CD4-positive, alpha-beta memory T cell (primary cell): ENCODE data around the gene PLXNA4. TPM values are rescaled to one million over a fixed set of nuclear protein-coding genes. Genes with fewer than 3 reads are reported as not detected.

Experiments
- CTCF ChIA-PET: fragments of 350-600 bp; sonication (Branson Sonifier 250); formaldehyde crosslinking; loops from one replicate; lab custom pipeline; 2021; ENCODE audit warnings: inconsistent platforms; ENCODE audit not compliant: partially characterized antibody; lab: Charles Lee
- POLR2A ChIA-PET: fragments of 350-600 bp; sonication (Branson Sonifier 250); formaldehyde crosslinking; loops from one replicate; lab custom pipeline; 2021; ENCODE audit not compliant: partially characterized antibody; lab: Charles Lee
- DNase-seq, 5 donors: peaks; one replicate each; pipeline versions ENCODE4 v3.0.0 to v3.0.0-alpha.2; 2020 to 2022; ENCODE audit warnings: mixed read lengths in 1 of 5
- H3K27ac ChIP-seq: one replicate; pipeline ENCODE4 v1.7.0; 2013; ENCODE audit warnings: low read depth, low read length
- H3K27me3 ChIP-seq: 2 replicates; pipeline ENCODE4 v1.7.0; 2013; ENCODE audit warnings: mild to moderate bottlenecking, low read length, moderate library complexity; ENCODE audit not compliant: insufficient read depth
- H3K36me3 ChIP-seq: 2 replicates; pipeline ENCODE4 v1.7.0; 2013; ENCODE audit warnings: mild to moderate bottlenecking, low read length, moderate library complexity; ENCODE audit not compliant: insufficient read depth
- H3K4me1 ChIP-seq: 2 replicates; pipeline ENCODE4 v1.7.0; 2013; ENCODE audit warnings: mild to moderate bottlenecking, low read length, moderate library complexity; ENCODE audit not compliant: insufficient read depth
- H3K4me3 ChIP-seq, 2 donors: one replicate each; pipeline ENCODE4 v1.7.0; 2013; ENCODE audit warnings: low read length in 2 of 2, mild to moderate bottlenecking in 1 of 2
- H3K9me3 ChIP-seq, 2 donors: one replicate each; pipeline ENCODE4 v1.7.0; 2013; ENCODE audit warnings: low read length in 2 of 2, control low read depth in 1 of 2; ENCODE audit not compliant: control insufficient read depth in 1 of 2
- H3K27ac Mint-ChIP-seq, 7 donors: one replicate each; pipeline ENCODE4 v1.8.0; 2020 to 2021; ENCODE audit warnings: mixed read lengths in 7 of 7, mild to moderate bottlenecking in 6 of 7, inconsistent platforms in 3 of 7, moderate library complexity in 3 of 7
- H3K27me3 Mint-ChIP-seq, 2 donors: one replicate each; pipeline ENCODE4 v1.8.0; 2020 to 2021; ENCODE audit warnings: mixed read lengths in 2 of 2
- H3K36me3 Mint-ChIP-seq, 2 donors: one replicate each; pipeline ENCODE4 v1.8.0; 2020 to 2021; ENCODE audit warnings: mixed read lengths in 2 of 2, inconsistent platforms in 1 of 2, mild to moderate bottlenecking in 1 of 2
- H3K4me1 Mint-ChIP-seq, 4 donors: one replicate each; pipeline ENCODE4 v1.8.0; 2020 to 2021; ENCODE audit warnings: mixed read lengths in 4 of 4, mild to moderate bottlenecking in 1 of 4
- H3K4me3 Mint-ChIP-seq, 8 donors: one replicate each; pipeline ENCODE4 v1.8.0; 2020 to 2021; ENCODE audit warnings: mixed read lengths in 8 of 8, mild to moderate bottlenecking in 7 of 8, moderate library complexity in 6 of 8, inconsistent platforms in 3 of 8
- H3K9me3 Mint-ChIP-seq, 8 donors: one replicate each; pipeline ENCODE4 v1.8.0; 2020 to 2021; ENCODE audit warnings: mixed read lengths in 8 of 8, mild to moderate bottlenecking in 5 of 8, inconsistent platforms in 3 of 8, moderate library complexity in 1 of 8
- intact Hi-C: fragments of 100-400 bp; cut with micrococcal nuclease; formaldehyde crosslinking; loops from one replicate; pipeline ENCODE4 v1.15.1; 2023
- polyA plus RNA-seq, 2 donors: library from polyadenylated mRNA; unstranded; fragments of 300-500 nt; fragmentation: Illumina TruSeq; gene quantifications; one replicate each; pipeline ENCODE4 v1.2.3, GENCODE V29; 2021
- total RNA-seq, 2 experiments: library from RNA; stranded (reverse); gene quantifications; one replicate each; pipeline ENCODE4 v1.2.3, GENCODE V29; 2021

PLXNA4 gene
- total and polyA plus RNA-seq, 4 experiments from 2014 or later = 0.06 to 0.94 (median 0.58) TPM

GRCh38 chr7:132121987-132122386, 454.3 kb downstream of the PLXNA4 start:
- ChIA-PET CTCF (no interaction called here), POLR2A (no interaction called here)
- Mint-ChIP-seq H3K27me3 (peaks cover 2 to 9% of the 10 kb centered on the region in 2 donors), H3K27ac (no peak overlapping the region), H3K9me3 (peaks cover 0 to 2% (median 0%) of the 10 kb centered on the region in 8 donors), H3K36me3 (no peaks in the 10 kb centered on the region), H3K4me1 (no peaks in the 10 kb centered on the region), H3K4me3 (no peak overlapping the region)
- Histone ChIP-seq H3K36me3 (no peaks in the 10 kb centered on the region), H3K27ac (no peak overlapping the region), H3K27me3 (no peaks in the 10 kb centered on the region), H3K4me3 (no peak overlapping the region), H3K4me1 (no peaks in the 10 kb centered on the region), H3K9me3 (no peaks in the 10 kb centered on the region)
- intact Hi-C loops = no loop called here
- no peak for DNase-seq

DNA sequence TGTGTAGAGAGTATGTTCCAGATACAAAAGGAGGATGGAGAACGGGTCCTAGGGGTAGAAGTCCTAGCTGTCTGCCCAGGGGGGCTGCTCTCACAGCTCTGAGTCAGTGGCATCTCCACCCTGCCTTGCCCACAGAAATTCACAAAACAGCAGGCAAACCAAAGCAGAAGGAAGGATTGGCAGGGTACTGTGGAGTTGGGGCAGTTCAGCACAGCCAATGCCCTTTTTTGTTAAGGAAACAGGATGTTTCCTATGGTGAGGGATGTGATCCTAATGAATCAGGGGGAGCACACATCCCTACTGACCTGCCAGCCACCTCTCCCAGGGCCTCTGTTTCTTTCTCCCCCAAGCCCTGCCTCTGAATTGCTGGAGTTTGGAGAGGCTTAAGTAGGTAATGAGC, 457.6 kb downstream of the PLXNA4 start:
- Histone ChIP-seq H3K36me3 (no peaks in the 10 kb centered on the region), H3K9me3 (no peaks in the 10 kb centered on the region), H3K4me3 (no peak overlapping the region), H3K27ac (no peak overlapping the region), H3K4me1 (no peaks in the 10 kb centered on the region), H3K27me3 (no peaks in the 10 kb centered on the region)
- Mint-ChIP-seq H3K27ac (no peak overlapping the region), H3K4me1 (no peaks in the 10 kb centered on the region), H3K4me3 (no peak overlapping the region), H3K36me3 (no peaks in the 10 kb centered on the region), H3K9me3 (peaks cover 0 to 2% (median 0%) of the 10 kb centered on the region in 8 donors), H3K27me3 (peaks cover 2 to 7% of the 10 kb centered on the region in 2 donors)
- CTCF ChIA-PET = no interaction called here
- intact Hi-C loops = no loop called here
- POLR2A ChIA-PET = no interaction called here
- no peak for DNase-seq

GRCh38 chr7:132117636-132118035, 458.6 kb downstream of the PLXNA4 start:
- Histone ChIP-seq H3K27ac (no peak overlapping the region), H3K27me3 (no peaks in the 10 kb centered on the region), H3K4me3 (no peak overlapping the region), H3K9me3 (no peaks in the 10 kb centered on the region), H3K36me3 (no peaks in the 10 kb centered on the region), H3K4me1 (no peaks in the 10 kb centered on the region)
- no peak overlapping the region for H3K4me3 Mint-ChIP-seq
- POLR2A ChIA-PET = no interaction called here
- no peaks in the 10 kb centered on the region for H3K36me3 Mint-ChIP-seq
- no peak overlapping the region for H3K27ac Mint-ChIP-seq
- H3K4me1 Mint-ChIP-seq = no peaks in the 10 kb centered on the region
- CTCF ChIA-PET = no interaction called here
- no peak for DNase-seq
- intact Hi-C loops = no loop called here
- H3K27me3 Mint-ChIP-seq = peaks cover 2 to 7% of the 10 kb centered on the region in 2 donors
- H3K9me3 Mint-ChIP-seq = peaks cover 0 to 2% (median 0%) of the 10 kb centered on the region in 8 donors

DNA sequence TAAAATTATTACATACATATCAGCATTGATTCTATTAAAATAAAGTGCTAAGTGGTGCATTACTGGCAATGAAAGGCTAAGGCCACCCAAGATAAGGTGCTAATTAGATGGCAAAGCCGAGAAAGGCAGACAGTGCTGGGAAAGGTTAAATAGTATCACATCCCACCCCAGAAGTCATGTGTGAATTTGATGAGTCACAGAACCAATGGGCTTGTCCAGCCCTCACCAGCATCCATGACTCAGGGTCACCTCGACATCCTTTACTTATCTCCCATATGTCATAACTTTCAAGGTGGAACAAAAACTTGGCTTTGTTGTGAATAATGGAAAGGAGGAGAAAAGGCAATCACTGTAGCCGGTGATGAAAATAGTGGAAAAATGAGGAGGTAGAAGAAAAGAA, 459.1 kb downstream of the PLXNA4 start:
- Histone ChIP-seq H3K4me1 (no peaks in the 10 kb centered on the region), H3K36me3 (no peaks in the 10 kb centered on the region), H3K4me3 (no peak overlapping the region), H3K27ac (no peak overlapping the region), H3K9me3 (no peaks in the 10 kb centered on the region), H3K27me3 (no peaks in the 10 kb centered on the region)
- intact Hi-C loops = no loop called here
- Mint-ChIP-seq H3K4me3 (no peak overlapping the region), H3K27ac (no peak overlapping the region), H3K9me3 (peaks cover 0 to 2% (median 0%) of the 10 kb centered on the region in 8 donors), H3K4me1 (no peaks in the 10 kb centered on the region), H3K27me3 (peaks cover 2 to 3% of the 10 kb centered on the region in 2 donors), H3K36me3 (no peaks in the 10 kb centered on the region)
- POLR2A ChIA-PET = no interaction called here
- CTCF ChIA-PET = no interaction called here
- DNase-seq = no peak

DNA sequence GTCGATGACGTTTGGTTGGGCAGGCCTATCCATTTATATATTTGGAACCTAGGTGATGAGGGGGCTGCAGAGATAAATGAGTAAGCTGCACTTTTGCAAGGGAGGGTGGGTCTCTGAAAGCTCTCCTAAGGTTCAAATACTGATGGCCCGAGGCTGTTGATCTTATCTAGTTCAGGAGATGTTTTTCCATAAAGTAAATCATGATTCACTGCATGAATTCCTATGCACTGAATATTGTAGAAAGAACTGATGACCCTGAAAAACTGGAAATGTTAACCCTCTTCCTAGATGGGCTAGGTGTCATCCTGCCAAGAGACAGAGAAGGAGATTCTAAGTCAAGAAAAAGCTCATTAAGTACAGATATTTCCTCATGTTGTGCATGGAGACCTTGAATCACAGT, 459.9 kb downstream of the PLXNA4 start:
- Histone ChIP-seq H3K9me3 (no peaks in the 10 kb centered on the region), H3K4me1 (no peaks in the 10 kb centered on the region), H3K27me3 (no peaks in the 10 kb centered on the region), H3K4me3 (no peak overlapping the region), H3K36me3 (no peaks in the 10 kb centered on the region), H3K27ac (no peak overlapping the region)
- ChIA-PET POLR2A (no interaction called here), CTCF (no interaction called here)
- Mint-ChIP-seq H3K9me3 (peaks cover 0 to 2% (median 0%) of the 10 kb centered on the region in 8 donors), H3K27ac (no peak overlapping the region), H3K4me1 (no peaks in the 10 kb centered on the region), H3K36me3 (no peaks in the 10 kb centered on the region), H3K4me3 (no peak overlapping the region), H3K27me3 (peaks cover 2 to 3% of the 10 kb centered on the region in 2 donors)
- intact Hi-C loops = no loop called here
- no peak for DNase-seq

DNA sequence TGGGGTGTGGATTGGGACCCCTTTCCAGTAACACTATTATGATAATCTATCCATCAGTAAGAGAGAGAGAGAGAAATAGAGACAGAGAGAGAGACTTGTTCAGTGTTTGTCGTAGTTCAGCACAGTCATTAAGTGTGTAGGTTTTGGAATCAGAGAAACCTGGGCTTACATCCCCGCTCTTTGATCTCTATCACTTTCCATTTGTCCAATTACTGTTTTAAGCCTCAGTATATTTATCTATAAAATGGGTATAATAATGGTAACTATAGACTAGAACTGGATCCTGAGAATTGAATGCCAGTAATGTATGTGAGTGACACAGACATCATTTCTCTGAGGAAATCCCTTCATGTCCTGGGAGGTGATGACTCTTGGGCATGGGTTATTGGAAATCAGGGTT, 460.5 kb downstream of the PLXNA4 start:
- Mint-ChIP-seq H3K9me3 (peaks cover 0 to 2% (median 0%) of the 10 kb centered on the region in 8 donors), H3K27me3 (peaks cover 2 to 3% of the 10 kb centered on the region in 2 donors), H3K4me3 (no peak overlapping the region), H3K27ac (no peak overlapping the region), H3K36me3 (no peaks in the 10 kb centered on the region), H3K4me1 (no peaks in the 10 kb centered on the region)
- no peak overlapping the region for H3K27ac ChIP-seq
- POLR2A ChIA-PET = no interaction called here
- no peaks in the 10 kb centered on the region for H3K4me1 ChIP-seq
- DNase-seq = no peak
- no peaks in the 10 kb centered on the region for H3K36me3 ChIP-seq
- no peak overlapping the region for H3K4me3 ChIP-seq
- H3K9me3 ChIP-seq = no peaks in the 10 kb centered on the region
- CTCF ChIA-PET = no interaction called here
- H3K27me3 ChIP-seq = no peaks in the 10 kb centered on the region
- intact Hi-C loops = no loop called here

GRCh38 chr7:132115028-132115427, 461.2 kb downstream of the PLXNA4 start:
- no peak overlapping the region for H3K27ac Mint-ChIP-seq
- CTCF ChIA-PET = no interaction called here

DNA sequence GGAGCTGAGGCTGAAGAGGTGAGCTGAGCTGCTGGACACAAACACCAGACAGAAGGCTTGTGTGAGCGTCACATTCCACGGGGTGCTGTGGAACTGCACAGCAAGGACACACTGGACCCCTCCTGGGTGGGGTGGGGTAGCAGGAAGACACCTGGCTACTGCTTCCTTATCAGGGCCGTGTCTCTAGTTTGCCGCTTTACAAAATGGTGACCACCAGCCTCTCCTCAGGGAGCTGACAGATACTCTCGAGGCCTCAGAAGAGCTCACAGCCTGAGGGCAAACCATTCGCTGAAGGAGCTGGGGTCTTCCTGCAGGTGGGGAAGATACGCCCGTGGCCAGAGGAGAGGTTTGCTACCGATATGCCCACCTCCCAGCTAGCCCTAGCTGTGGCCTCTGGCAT, 461.9 kb downstream of the PLXNA4 start:
- Histone ChIP-seq H3K27ac (no peak overlapping the region), H3K27me3 (no peaks in the 10 kb centered on the region), H3K9me3 (no peaks in the 10 kb centered on the region), H3K4me1 (no peaks in the 10 kb centered on the region), H3K4me3 (no peak overlapping the region), H3K36me3 (no peaks in the 10 kb centered on the region)
- Mint-ChIP-seq H3K4me3 (no peak overlapping the region), H3K27ac (no peak overlapping the region), H3K27me3 (peaks cover under 1 to 3% of the 10 kb centered on the region in 2 donors), H3K9me3 (peaks cover 0 to 2% (median 0%) of the 10 kb centered on the region in 8 donors), H3K4me1 (no peaks in the 10 kb centered on the region), H3K36me3 (no peaks in the 10 kb centered on the region)
- ChIA-PET POLR2A (no interaction called here), CTCF (no interaction called here)
- no peak for DNase-seq
- intact Hi-C loops = no loop called here

More at GRCh38 chr7:132115028-132115427, 461.2 kb downstream of the PLXNA4 start:
- no peaks in the 10 kb centered on the region for H3K4me1 ChIP-seq
- Mint-ChIP-seq H3K27me3 (peaks cover 2 to 3% of the 10 kb centered on the region in 2 donors), H3K4me1 (no peaks in the 10 kb centered on the region), H3K9me3 (peaks cover 0 to 2% (median 0%) of the 10 kb centered on the region in 8 donors), H3K36me3 (no peaks in the 10 kb centered on the region), H3K4me3 (no peak overlapping the region)
- no peak overlapping the region for H3K27ac ChIP-seq
- no peak overlapping the region for H3K4me3 ChIP-seq
- H3K9me3 ChIP-seq = no peaks in the 10 kb centered on the region
- no peaks in the 10 kb centered on the region for H3K36me3 ChIP-seq
- no peak for DNase-seq
- intact Hi-C loops = no loop called here
- no peaks in the 10 kb centered on the region for H3K27me3 ChIP-seq
- POLR2A ChIA-PET = no interaction called here
